SK-N-SH (cell line): ENCODE data around the gene PARP11. TPM values are rescaled to one million over a fixed set of nuclear protein-coding genes. Genes with fewer than 3 reads are reported as not detected.

Experiments used
- CTCF ChIA-PET: fragments of 300-600, 350-600 bp; formaldehyde crosslinking; extraction: SDS; loops from one replicate; lab custom pipeline; 2021; lab: Yijun Ruan, JAX
- POLR2A ChIA-PET: fragments of 350-600 bp; sonication (Branson Sonifier 250); formaldehyde crosslinking; extraction: SDS; loops from one replicate; lab custom pipeline; 2020; ENCODE audit warnings: antibody characterized with exemption, inconsistent platforms; lab: Yijun Ruan, JAX
- DNase-seq: peaks from one replicate; pipeline ENCODE4 v3.0.0; 2012
- H2AFZ ChIP-seq: fragments of 200-600 bp; sonication (generic); 2 replicates; pipeline ENCODE4 v1.8.1; 2016; ENCODE audit warnings: antibody characterized with exemption, mild to moderate bottlenecking, low read depth
- H3F3A ChIP-seq: fragments of 200-600 bp; sonication (generic); replicated peaks from 2 replicates; pipeline ENCODE3; 2016; ENCODE audit warnings: antibody characterized with exemption, mild to moderate bottlenecking; ENCODE audit not compliant: insufficient read depth
- H3K27ac ChIP-seq, 2 experiments: fragments of 200-500 bp in 1 of 2; fragments of 200-600 bp in 1 of 2; sonication (Bioruptor generic) in 1 of 2; sonication (generic), shearing (Covaris generic) in 1 of 2; 2 replicates each; pipeline versions ENCODE4 v1.5.1 to v1.6.1; 2014 to 2016; ENCODE audit warnings: low read depth in 2 of 2, inconsistent platforms in 1 of 2, low read length in 1 of 2, mild to moderate bottlenecking in 1 of 2, mixed read lengths in 1 of 2
- H3K27me3 ChIP-seq: fragments of 200-600 bp; sonication (generic), shearing (Covaris generic); 2 replicates; pipeline ENCODE4 v1.6.1; 2016; ENCODE audit warnings: mixed run types; ENCODE audit not compliant: insufficient read depth
- H3K36me3 ChIP-seq, 2 experiments: fragments of 200-500 bp in 1 of 2; fragments of 200-600 bp in 1 of 2; sonication (Bioruptor generic) in 1 of 2; sonication (generic) in 1 of 2; replicated peaks in 1 of 2; 2 replicates each; pipeline versions ENCODE3 to v1.5.1; 2014 to 2016; ENCODE audit warnings: low read length in 1 of 2, mild to moderate bottlenecking in 1 of 2; ENCODE audit not compliant: insufficient read depth in 2 of 2, control insufficient read depth in 1 of 2
- H3K4me1 ChIP-seq, 2 experiments: fragments of 200-500 bp in 1 of 2; fragments of 200-600 bp in 1 of 2; sonication (Bioruptor generic) in 1 of 2; sonication (generic), shearing (Covaris generic) in 1 of 2; 2 replicates each; pipeline versions ENCODE4 v1.5.1 to v1.6.1; 2014 to 2016; ENCODE audit warnings: low read depth in 1 of 2, low read length in 1 of 2, mixed run types in 1 of 2; ENCODE audit not compliant: insufficient read depth in 2 of 2, control insufficient read depth in 1 of 2
- H3K4me2 ChIP-seq: fragments of 200-600 bp; sonication (generic), shearing (Covaris generic); 2 replicates; pipeline ENCODE4 v1.6.1; 2017; ENCODE audit warnings: mixed run types
- H3K4me3 ChIP-seq, 2 experiments: fragments of 200-500 bp in 1 of 2; fragments of 200-600 bp in 1 of 2; sonication (Bioruptor generic) in 1 of 2; sonication (generic), shearing (Covaris generic) in 1 of 2; 2 replicates each; pipeline versions ENCODE4 v1.5.1 to v1.8.1; 2014 to 2016; ENCODE audit warnings: low read depth in 2 of 2, inconsistent platforms in 1 of 2, low read length in 1 of 2, mild to moderate bottlenecking in 1 of 2, mixed read lengths in 1 of 2, moderate library complexity in 1 of 2
- H3K79me2 ChIP-seq: fragments of 200-600 bp; sonication (generic); 2 replicates; pipeline ENCODE4 v1.8.1; 2017; ENCODE audit warnings: mild to moderate bottlenecking; ENCODE audit not compliant: insufficient read depth
- H3K9ac ChIP-seq: fragments of 200-600 bp; sonication (generic); 2 replicates; pipeline ENCODE4 v1.6.1; 2017; ENCODE audit warnings: mixed run types
- H3K9me2 ChIP-seq: fragments of 200-600 bp; sonication (generic); 2 replicates; pipeline ENCODE4 v1.6.1; 2017; ENCODE audit warnings: mixed run types
- H3K9me3 ChIP-seq: fragments of 200-600 bp; sonication (generic); 2 replicates; pipeline ENCODE4 v1.6.1; 2017; ENCODE audit warnings: mixed run types, mild to moderate bottlenecking, moderate library complexity
- H4K20me1 ChIP-seq: fragments of 200-600 bp; sonication (generic); 2 replicates; pipeline ENCODE4 v1.6.1; 2017; ENCODE audit warnings: mild to moderate bottlenecking, mixed run types; ENCODE audit not compliant: insufficient read depth
- GABPA ChIP-seq: IDR thresholded peaks from 2 replicates; pipeline ENCODE4 v1.4.0; 2012; ENCODE audit warnings: low read depth, mild to moderate bottlenecking
- MEF2A ChIP-seq: IDR thresholded peaks from 2 replicates; pipeline ENCODE4 v1.4.0; 2012; ENCODE audit warnings: low read depth, borderline replicate concordance
- NRF1 ChIP-seq: IDR thresholded peaks from 2 replicates; pipeline ENCODE4 v1.6.1; 2012; ENCODE audit warnings: low read depth, mild to moderate bottlenecking, low read length
- POLR2AphosphoS5 ChIP-seq: IDR thresholded peaks from 2 replicates; pipeline ENCODE4 v1.6.1; 2012; ENCODE audit warnings: low read depth, low read length
- SMC3 ChIP-seq: IDR thresholded peaks from 2 replicates; pipeline ENCODE4 v1.6.1; 2012; ENCODE audit warnings: low read depth, low read length, improper control_type of control experiment
- TAF1 ChIP-seq: IDR thresholded peaks from 2 replicates; pipeline ENCODE4 v1.6.1; 2012; ENCODE audit warnings: low read depth, mild to moderate bottlenecking, low read length, moderate library complexity, borderline replicate concordance
- TEAD4 ChIP-seq: IDR thresholded peaks from 2 replicates; pipeline ENCODE4 v1.4.0; 2012; ENCODE audit warnings: mild to moderate bottlenecking, borderline replicate concordance; ENCODE audit not compliant: insufficient read depth
- WGBS: methylation state at CpG from one replicate; pipeline ENCODE4 v1.1.6; 2017; ENCODE audit warnings: low lambda C conversion rate; 5-methylcytosine and 5-hydroxymethylcytosine counted together
- polyA plus RNA-seq, 3 experiments: library from polyadenylated mRNA; depleted of rRNA; stranded (reverse); fragments of >200 nt; gene quantifications; 2 replicates each; pipeline ENCODE4 v1.2.3, GENCODE V29; 2012
- TF ChIP-seq, protein P1 (sequence below): IDR thresholded peaks from 2 replicates; pipeline ENCODE4 v1.6.1; 2012; ENCODE audit warnings: mild to moderate bottlenecking, low read depth, low read length, moderate library complexity

Gene PARP11
- polyA plus RNA-seq, 1 of the 3 experiments (the other 2 are of a cell fraction): 1.8 TPM

DNA sequence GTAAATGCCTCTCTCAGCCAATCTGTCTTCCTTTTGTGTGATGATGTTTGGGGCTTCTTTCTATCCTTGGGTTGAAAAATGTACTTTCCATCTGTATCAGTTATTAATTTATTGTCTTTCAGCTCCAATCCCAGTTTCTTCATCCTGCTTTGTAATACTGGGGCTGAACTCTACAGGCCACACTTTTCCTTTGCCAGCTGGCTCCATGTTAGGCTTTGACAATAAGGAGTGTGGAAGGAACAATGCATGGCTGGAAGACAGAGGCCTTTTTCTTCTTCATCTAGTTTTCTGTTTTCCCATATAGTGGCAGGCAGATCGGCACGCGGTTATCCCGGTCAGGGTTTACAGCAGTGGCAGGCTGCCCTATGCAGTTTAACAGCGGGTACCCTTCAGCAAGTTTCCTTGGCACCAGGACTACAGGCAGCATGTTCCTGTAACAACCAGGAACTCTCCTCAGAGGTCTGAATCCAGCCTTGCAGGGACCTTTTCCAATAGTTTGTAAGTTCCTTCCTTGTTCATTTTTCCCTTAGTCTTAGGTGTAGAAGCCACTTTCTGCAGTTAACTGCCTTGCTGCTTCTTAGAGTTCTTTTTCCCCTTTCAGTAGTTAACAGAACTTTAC is 81.8 kb downstream of the PARP11 start (continued):
- TF ChIP-seq, protein P1, sequence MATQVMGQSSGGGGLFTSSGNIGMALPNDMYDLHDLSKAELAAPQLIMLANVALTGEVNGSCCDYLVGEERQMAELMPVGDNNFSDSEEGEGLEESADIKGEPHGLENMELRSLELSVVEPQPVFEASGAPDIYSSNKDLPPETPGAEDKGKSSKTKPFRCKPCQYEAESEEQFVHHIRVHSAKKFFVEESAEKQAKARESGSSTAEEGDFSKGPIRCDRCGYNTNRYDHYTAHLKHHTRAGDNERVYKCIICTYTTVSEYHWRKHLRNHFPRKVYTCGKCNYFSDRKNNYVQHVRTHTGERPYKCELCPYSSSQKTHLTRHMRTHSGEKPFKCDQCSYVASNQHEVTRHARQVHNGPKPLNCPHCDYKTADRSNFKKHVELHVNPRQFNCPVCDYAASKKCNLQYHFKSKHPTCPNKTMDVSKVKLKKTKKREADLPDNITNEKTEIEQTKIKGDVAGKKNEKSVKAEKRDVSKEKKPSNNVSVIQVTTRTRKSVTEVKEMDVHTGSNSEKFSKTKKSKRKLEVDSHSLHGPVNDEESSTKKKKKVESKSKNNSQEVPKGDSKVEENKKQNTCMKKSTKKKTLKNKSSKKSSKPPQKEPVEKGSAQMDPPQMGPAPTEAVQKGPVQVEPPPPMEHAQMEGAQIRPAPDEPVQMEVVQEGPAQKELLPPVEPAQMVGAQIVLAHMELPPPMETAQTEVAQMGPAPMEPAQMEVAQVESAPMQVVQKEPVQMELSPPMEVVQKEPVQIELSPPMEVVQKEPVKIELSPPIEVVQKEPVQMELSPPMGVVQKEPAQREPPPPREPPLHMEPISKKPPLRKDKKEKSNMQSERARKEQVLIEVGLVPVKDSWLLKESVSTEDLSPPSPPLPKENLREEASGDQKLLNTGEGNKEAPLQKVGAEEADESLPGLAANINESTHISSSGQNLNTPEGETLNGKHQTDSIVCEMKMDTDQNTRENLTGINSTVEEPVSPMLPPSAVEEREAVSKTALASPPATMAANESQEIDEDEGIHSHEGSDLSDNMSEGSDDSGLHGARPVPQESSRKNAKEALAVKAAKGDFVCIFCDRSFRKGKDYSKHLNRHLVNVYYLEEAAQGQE: no peak
- TF ChIP-seq TAF1: no peak

DNA sequence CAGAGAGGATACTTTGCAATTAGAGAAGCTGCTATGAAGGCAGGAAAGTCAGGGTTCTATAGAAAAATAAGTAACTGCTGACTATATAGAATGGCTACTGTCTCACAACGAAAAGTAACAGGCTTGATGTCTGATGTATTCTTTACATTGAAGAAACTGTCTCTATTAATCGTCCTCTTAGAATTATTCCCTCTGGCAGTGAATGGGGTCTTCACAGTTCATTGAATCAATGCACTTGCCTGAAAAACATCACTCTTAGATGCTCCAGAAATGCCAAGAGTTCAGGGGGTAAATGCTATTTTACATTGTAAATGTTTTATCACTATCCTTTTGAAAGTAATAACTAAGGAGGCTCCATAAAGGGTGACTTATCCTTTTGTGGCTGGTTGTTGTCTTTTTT is 82.6 kb downstream of the PARP11 start:
- 26% methylated on average over 2 of the region's 2 CpGs for WGBS
- H3K27me3 ChIP-seq: no peaks in the 10 kb centered on the region
- H2AFZ ChIP-seq: no peak overlapping the region
- no peak overlapping the region for H3K9ac ChIP-seq
- TF ChIP-seq SMC3 (no peak), MEF2A (no peak), NRF1 (no peak)
- no peaks in the 10 kb centered on the region for H3K9me3 ChIP-seq
- no peak for DNase-seq
- H3K27ac ChIP-seq: no peak overlapping the region
- H3K4me2 ChIP-seq: no peak overlapping the region
- H3K9me2 ChIP-seq: no peaks in the 10 kb centered on the region
- no peaks in the 10 kb centered on the region for H3K79me2 ChIP-seq
- ChIA-PET POLR2A (no interaction called here), CTCF (interaction anchor here (0.6 to 3.6 kb wide), 4 partner anchors 13 to 679 kb away, joined by 3 to 23 read pairs (median 10); no protein-coding TSS in a partner anchor)
- no peaks in the 10 kb centered on the region for H3K4me1 ChIP-seq
- no peaks in the 10 kb centered on the region for H4K20me1 ChIP-seq
- no peaks in the 10 kb centered on the region for H3F3A ChIP-seq
- no peaks in the 10 kb centered on the region for H3K36me3 ChIP-seq
- no peak overlapping the region for H3K4me3 ChIP-seq

DNA sequence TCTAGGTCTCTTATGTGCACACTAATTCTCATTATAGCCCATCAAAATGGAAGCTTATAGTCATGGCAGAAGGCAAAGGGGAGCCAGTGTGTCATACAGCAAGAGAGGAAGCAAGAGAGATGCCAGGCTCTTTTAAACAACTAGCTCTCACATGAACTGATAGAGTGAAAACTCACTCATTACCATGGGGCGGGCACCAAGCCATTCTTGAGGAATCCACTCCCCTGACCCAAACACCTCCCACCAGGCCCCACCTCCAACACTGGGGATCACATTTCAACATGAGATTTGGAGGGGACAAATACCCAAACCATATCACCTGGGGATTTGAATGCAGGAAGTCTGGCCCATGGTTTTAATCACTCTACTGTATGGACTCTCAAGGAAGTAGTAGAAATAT is 83.4 kb downstream of the PARP11 start:
- no peaks in the 10 kb centered on the region for H4K20me1 ChIP-seq
- H3K9ac ChIP-seq: no peak overlapping the region
- H3K4me2 ChIP-seq: no peak overlapping the region
- DNase-seq: no peak
- H3K27ac ChIP-seq: no peak overlapping the region
- no peak overlapping the region for H3K4me3 ChIP-seq
- no peaks in the 10 kb centered on the region for H3K9me2 ChIP-seq
- POLR2A ChIA-PET: no interaction called here
- no peak overlapping the region for H2AFZ ChIP-seq
- CTCF ChIA-PET: interaction anchor here (0.7 to 3.6 kb wide), 4 partner anchors 13 to 489 kb away, joined by 3 to 23 read pairs (median 9); no protein-coding TSS in a partner anchor
- H3K4me1 ChIP-seq: no peaks in the 10 kb centered on the region
- H3K27me3 ChIP-seq: no peaks in the 10 kb centered on the region
- H3F3A ChIP-seq: no peaks in the 10 kb centered on the region
- TF ChIP-seq GABPA: no peak
- TF ChIP-seq POLR2AphosphoS5: no peak
- no peak for TF ChIP-seq TEAD4
- TF ChIP-seq, all 33 proteins: peak for 0
- H3K36me3 ChIP-seq: no peaks in the 10 kb centered on the region
- no peaks in the 10 kb centered on the region for H3K79me2 ChIP-seq
- WGBS: 50% methylated on average over 1 of the region's 1 CpG
- no peaks in the 10 kb centered on the region for H3K9me3 ChIP-seq
